HT-29 (cell line): Measurements from ENCODE around the gene PLA2G4C. TPM values are rescaled to one million over a fixed set of nuclear protein-coding genes. Genes with fewer than 3 reads are reported as not detected.

Source experiments
- DNase-seq: peaks from one replicate; pipeline ENCODE4 v3.0.0-alpha.2; 2015; ENCODE audit warnings: low spot score
- total RNA-seq: library from RNA; depleted of rRNA; stranded (reverse); fragments of >200 nt; shearing (Covaris generic); gene quantifications from 2 replicates; pipeline ENCODE4 v1.2.3, GENCODE V29; 2014

PLA2G4C gene
- total RNA-seq, 1 experiment from 2014 or later: not detected

GRCh38 chr19:48061401-48062344, 48.9 kb downstream of the PLA2G4C start:
- no peak for DNase-seq

- DNase-seq: no peak
Observed at GRCh38 chr19:48060381-48060780, 50.2 kb downstream of the PLA2G4C start.

- DNase-seq: no peak
Observed at GRCh38 chr19:48059331-48059730, 51.3 kb downstream of the PLA2G4C start.

- no peak for DNase-seq
Observed at GRCh38 chr19:48053856-48054255, 56.8 kb downstream of the PLA2G4C start.

- no peak for DNase-seq
Observed at GRCh38 chr19:48053076-48053475, 57.5 kb downstream of the PLA2G4C start.

GRCh38 chr19:48051335-48052033, 59.1 kb downstream of the PLA2G4C start:
- no peak for DNase-seq

GRCh38 chr19:48044561-48044960, 66.1 kb downstream of the PLA2G4C start:
- DNase-seq: no peak

- no peak for DNase-seq
Observed at GRCh38 chr19:48043675-48044258, 66.8 kb downstream of the PLA2G4C start, which contains the start of gene CABP5. Gene CABP5 (minus strand): TSS chr19:48044079. CDS start chr19:48043922, 157 bp downstream.

- DNase-seq: no peak
Observed at GRCh38 chr19:48041877-48042580, 68.6 kb downstream of the PLA2G4C start.

- no peak for DNase-seq
Observed at GRCh38 chr19:48036765-48037164, 73.9 kb downstream of the PLA2G4C start.

GRCh38 chr19:48033604-48034003, 77.0 kb downstream of the PLA2G4C start:
- no peak for DNase-seq

GRCh38 chr19:48030073-48030472, 80.5 kb downstream of the PLA2G4C start:
- no peak for DNase-seq

GRCh38 chr19:48029431-48029830, 81.2 kb downstream of the PLA2G4C start:
- no peak for DNase-seq

- no peak for DNase-seq
Observed at GRCh38 chr19:48025480-48025879, 85.1 kb downstream of the PLA2G4C start.

GRCh38 chr19:48023518-48023917, 87.1 kb downstream of the PLA2G4C start:
- no peak for DNase-seq

GRCh38 chr19:48023011-48023410, 87.6 kb downstream of the PLA2G4C start:
- no peak for DNase-seq

GRCh38 chr19:48020686-48021085, 89.9 kb downstream of the PLA2G4C start:
- no peak for DNase-seq

GRCh38 chr19:48010932-48011758, 99.5 kb downstream of the PLA2G4C start:
- DNase-seq: no peak

- peak; percentile 23 for DNase-seq
Observed at GRCh38 chr19:48006762-48007161, 103.9 kb downstream of the PLA2G4C start.

- DNase-seq: no peak
Observed at GRCh38 chr19:48004236-48004635, 106.4 kb downstream of the PLA2G4C start.

- DNase-seq: no peak
Observed at GRCh38 chr19:48000846-48001245, 109.8 kb downstream of the PLA2G4C start.
